GM12892 (cell line): ENCODE results near the gene REM1.

Experiments
- POLR2A ChIP-seq: IDR thresholded peaks from 2 replicates; pipeline ENCODE4 v1.6.1; 2011; ENCODE audit warnings: low read depth, low read length, control low read depth
- POLR2AphosphoS5 ChIP-seq: IDR thresholded peaks from 2 replicates; pipeline ENCODE4 v1.6.1; 2011; ENCODE audit warnings: low read depth, low read length, control low read depth
- TAF1 ChIP-seq: IDR thresholded peaks from 2 replicates; pipeline ENCODE4 v1.6.1; 2011; ENCODE audit warnings: low read depth, mild to moderate bottlenecking, control low read depth, low read length, borderline replicate concordance

- TF ChIP-seq POLR2AphosphoS5 (no peak), TAF1 (no peak), POLR2A (no peak)
Observed at GRCh38 chr20:31490752-31491151, 15.7 kb downstream of the REM1 start.
